H1 (cell line): Measurements from ENCODE around the gene ANO2. TPM values are rescaled to one million over a fixed set of nuclear protein-coding genes. Genes with fewer than 3 reads are reported as not detected.

Experiments
- BCL11A ChIP-seq, 2 experiments: IDR thresholded peaks; one replicate each; pipeline ENCODE4 v1.6.1; 2011; ENCODE audit warnings: low read depth in 2 of 2, low read length in 2 of 2, mild to moderate bottlenecking in 2 of 2
- polyA plus RNA-seq, 7 experiments: library from polyadenylated mRNA; depleted of rRNA in 3 of 7; stranded (reverse) in 5 of 7; unstranded in 2 of 7; fragments of >200 nt in 5 of 7; fragments of 200-250 nt in 2 of 7; gene quantifications; 1 replicate in 5 of 7; 2 replicates in 1 of 7; 4 replicates in 1 of 7; pipeline versions ENCODE4 v1.2.1 to v1.2.3, GENCODE V29; 2011 to 2013; ENCODE audit warnings: missing spikeins in 2 of 7, mixed read lengths in 2 of 7
- total RNA-seq: library from RNA; stranded (reverse); fragmentation: NEBNext Ultra II Directional; extraction: Animal tissue kit (Norgen Biotek cat#: 25700); gene quantifications from 2 replicates; pipeline ENCODE4 v1.2.1, GENCODE V29; 2021

The ANO2 gene
- total and polyA plus RNA-seq, 2 of the 8 experiments (the other 6 are each of a cell fraction or from before 2014, with no cell fraction given) = 1.9 to 5.5 TPM

DNA sequence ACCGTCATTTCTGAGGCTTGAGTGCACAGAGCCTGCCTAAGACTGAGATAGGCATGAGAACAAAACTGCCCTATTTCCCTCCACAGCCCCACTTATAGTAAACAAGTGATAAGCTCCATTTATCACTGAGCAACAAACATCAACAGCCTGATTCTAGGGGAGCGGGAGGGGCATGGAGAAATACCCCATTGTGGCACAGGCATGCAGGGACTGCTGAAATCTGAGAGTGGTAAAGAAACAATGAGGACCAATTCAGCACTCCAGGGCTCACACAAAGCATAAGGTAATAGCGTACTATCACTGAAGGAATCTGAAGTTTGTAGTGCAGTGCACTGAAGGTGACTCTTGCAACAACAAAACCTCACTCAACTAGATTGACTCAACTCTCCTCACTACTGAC lies 186.7 kb downstream of the ANO2 start (continued):
- TF ChIP-seq BCL11A (IDR thresholded peaks at IDR 0.05; ENCODE audit: low read depth in 2 of 2, low read length in 2 of 2) = no peak
